ENCODE results near the gene LUC7L3. TPM values are rescaled to one million over a fixed set of nuclear protein-coding genes. Genes with fewer than 3 reads are reported as not detected.

The LUC7L3 gene
- total and polyA plus RNA-seq, 2 of the 13 experiments (the other 11 are each of a cell fraction or from before 2014, with no cell fraction given) = 108 to 120 TPM

GRCh38 chr17:50783193-50783660 lies 63.8 kb downstream of the LUC7L3 start (continued):
- TF ChIP-seq TBX2 (CRISPR knock-in tag; IDR thresholded peaks at IDR 0.05; ENCODE audit: borderline replicate concordance) (no peak; the same call in 1 of the 2 replicates), ZNF768 (CRISPR knock-in tag; IDR thresholded peaks at IDR 0.05) (0 out of 2 replicates have a peak, but pooled peaks have one; percentile 21), ZSCAN22 (CRISPR knock-in tag; IDR thresholded peaks at IDR 0.05) (no peak), SMAD3 (CRISPR knock-in tag; IDR thresholded peaks at IDR 0.05) (0 out of 2 replicates have a peak, but pooled peaks have one; percentile 34), KIAA2018 (CRISPR knock-in tag; IDR thresholded peaks at IDR 0.05; ENCODE audit: borderline replicate concordance) (no peak), ZNF230 (CRISPR knock-in tag; IDR thresholded peaks at IDR 0.05) (no peak), ZNF362 (CRISPR knock-in tag; IDR thresholded peaks at IDR 0.05; ENCODE audit: borderline replicate concordance) (no peak), KDM1A (CRISPR knock-in tag; IDR thresholded peaks at IDR 0.05) (no peak), TSC22D2 (CRISPR knock-in tag; IDR thresholded peaks at IDR 0.05; ENCODE audit: borderline replicate concordance) (peak; percentile 85; the same call in 1 of the 2 replicates), MIER3 (CRISPR knock-in tag; IDR thresholded peaks at IDR 0.05; ENCODE audit: borderline replicate concordance) (peak; percentile 60; the same call in 1 of the 2 replicates), ZMYM3 (CRISPR knock-in tag; IDR thresholded peaks at IDR 0.05) (peak; percentile 26; the same call in 1 of the 2 replicates), CENPX (CRISPR knock-in tag; IDR thresholded peaks at IDR 0.05) (no peak), SALL1 (CRISPR knock-in tag; IDR thresholded peaks at IDR 0.05) (peak; percentile 67; the same call in 1 of the 2 replicates), ELF3 (CRISPR knock-in tag; IDR thresholded peaks at IDR 0.05) (peak; percentile 68; the same call in 1 of the 2 replicates), MAZ (IDR thresholded peaks at IDR 0.05; ENCODE audit: borderline replicate concordance, low read depth, low read length) (0 out of 2 replicates have a peak, but pooled peaks have one; percentile 49), MAZ (CRISPR knock-in tag; IDR thresholded peaks at IDR 0.05; ENCODE audit: low read depth) (peak; percentile 47; the same call in 1 of the 2 replicates), ZNF781 (CRISPR knock-in tag; IDR thresholded peaks at IDR 0.05; ENCODE audit: borderline replicate concordance, not compliant biosample characterization) (no peak)
- TF ChIP-seq, protein P1, sequence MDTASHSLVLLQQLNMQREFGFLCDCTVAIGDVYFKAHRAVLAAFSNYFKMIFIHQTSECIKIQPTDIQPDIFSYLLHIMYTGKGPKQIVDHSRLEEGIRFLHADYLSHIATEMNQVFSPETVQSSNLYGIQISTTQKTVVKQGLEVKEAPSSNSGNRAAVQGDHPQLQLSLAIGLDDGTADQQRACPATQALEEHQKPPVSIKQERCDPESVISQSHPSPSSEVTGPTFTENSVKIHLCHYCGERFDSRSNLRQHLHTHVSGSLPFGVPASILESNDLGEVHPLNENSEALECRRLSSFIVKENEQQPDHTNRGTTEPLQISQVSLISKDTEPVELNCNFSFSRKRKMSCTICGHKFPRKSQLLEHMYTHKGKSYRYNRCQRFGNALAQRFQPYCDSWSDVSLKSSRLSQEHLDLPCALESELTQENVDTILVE (CRISPR knock-in tag; IDR thresholded peaks at IDR 0.05) = peak; percentile 62; the same call in 1 of the 2 replicates
